ENCODE results near the gene TPI1. TPM values are rescaled to one million over a fixed set of nuclear protein-coding genes. Genes with fewer than 3 reads are reported as not detected.

TPI1 gene
- total RNA-seq, 2 donors from 2014 or later = 805 to 1,294 TPM

- Histone ChIP-seq H3K9me3 (ENCODE audit: control insufficient read depth, low read length) (no peaks in the 10 kb centered on the region), H3K27me3 (ENCODE audit: control insufficient read depth, insufficient read depth, low read length, poor library complexity, severe bottlenecking) (no peaks in the 10 kb centered on the region), H3K9ac (ENCODE audit: extremely low read depth, low read length, poor library complexity, severe bottlenecking) (no peak overlapping the region), H3K4me3 (ENCODE audit: low read length) (no peak overlapping the region), H3K4me1 (ENCODE audit: control insufficient read depth, insufficient read depth, low read length) (peaks cover 4% of the 10 kb centered on the region), H3K36me3 (ENCODE audit: control insufficient read depth, insufficient read depth, low read length) (peaks cover 53% of the 10 kb centered on the region), H3K27ac (ENCODE audit: low read depth, low read length) (no peak overlapping the region)
- Mint-ChIP-seq H3K9me3 (no peaks in the 10 kb centered on the region), H3K4me3 (no peak overlapping the region), H3K27me3 (ENCODE audit: insufficient read depth) (peaks cover 13% of the 10 kb centered on the region), H3K4me1 (peaks cover 36% of the 10 kb centered on the region), H3K27ac (no peak overlapping the region), H3K36me3 (ENCODE audit: low read depth) (peaks cover 53% of the 10 kb centered on the region)
- TF ChIP-seq CTCF (conservative IDR thresholded peaks at IDR 0.05) = no peak
- no peak for DNase-seq
- 93 to 94% methylated on average over 7 to 16 of the region's 16 CpGs for WGBS, 2 experiments (ENCODE audit: insufficient coverage in 1 of 2, insufficient read length in 1 of 2)
These were observed 28.5 kb upstream of the TPI1 start for GRCh38 chr12:6838854-6839253.

DNA sequence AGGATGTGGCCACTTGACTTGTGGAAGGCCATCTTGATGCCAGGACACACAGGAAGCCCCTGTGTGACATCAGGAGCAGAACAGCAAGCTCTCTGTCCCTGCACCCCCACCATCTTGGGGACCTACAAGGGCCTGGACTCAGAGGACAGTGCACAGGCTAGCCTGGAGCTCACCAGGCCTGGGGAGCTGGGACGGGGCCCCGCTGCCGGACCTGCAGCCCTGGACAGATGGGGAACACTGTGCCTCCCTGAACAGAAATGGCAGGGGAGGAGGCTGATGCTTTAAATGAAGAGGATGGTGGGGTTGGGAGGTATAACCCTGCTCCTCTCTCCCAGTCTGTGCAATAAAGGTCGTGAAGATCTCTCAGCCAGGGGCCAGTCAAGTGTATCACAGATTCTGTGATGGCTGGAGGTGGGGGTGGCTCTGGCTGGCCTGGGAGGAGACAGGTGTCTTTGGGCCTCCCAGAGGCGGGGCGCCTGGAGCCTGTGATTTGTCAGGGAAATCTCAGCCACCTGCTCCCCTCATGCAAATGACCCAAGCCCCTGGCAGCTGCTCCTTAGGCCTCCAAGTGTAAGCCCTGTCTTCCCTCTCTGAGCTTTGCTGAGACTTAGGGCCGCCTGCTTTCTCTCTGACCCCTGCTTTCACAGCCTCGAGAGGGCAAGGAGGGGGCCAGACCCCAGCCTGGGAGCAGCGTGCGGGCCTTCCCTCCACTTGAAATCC is 27.7 kb upstream of the TPI1 start:
- no peaks in the 10 kb centered on the region for H3K9me3 Mint-ChIP-seq

GRCh38 chr12:6840330-6840729 is 27.0 kb upstream of the TPI1 start:
- peaks cover 4% of the 10 kb centered on the region for H3K4me1 ChIP-seq (ENCODE audit: control insufficient read depth, insufficient read depth, low read length)
- peaks cover 54% of the 10 kb centered on the region for H3K36me3 Mint-ChIP-seq (ENCODE audit: low read depth)
- peak overlapping the region; percentile 15 for H3K27ac Mint-ChIP-seq
- DNase-seq = no peak
- no peaks in the 10 kb centered on the region for H3K9me3 Mint-ChIP-seq
- H3K4me3 Mint-ChIP-seq = no peak overlapping the region
- no peak overlapping the region for H3K9ac ChIP-seq (ENCODE audit: extremely low read depth, low read length, poor library complexity, severe bottlenecking)
- TF ChIP-seq CTCF (conservative IDR thresholded peaks at IDR 0.05) = no peak
- peaks cover 36% of the 10 kb centered on the region for H3K4me1 Mint-ChIP-seq
- H3K27me3 Mint-ChIP-seq (ENCODE audit: insufficient read depth) = peaks cover 13% of the 10 kb centered on the region
- no peaks in the 10 kb centered on the region for H3K27me3 ChIP-seq (ENCODE audit: control insufficient read depth, insufficient read depth, low read length, poor library complexity, severe bottlenecking)
- peak overlapping the region; percentile 80 for H3K27ac ChIP-seq (ENCODE audit: low read depth, low read length)
- 93% methylated on average over 1 of the region's 1 CpG; no CpG with 5 or more reads in 1 of the 2 experiments for WGBS, 2 experiments (ENCODE audit: insufficient coverage in 1 of 2, insufficient read length in 1 of 2)
- H3K9me3 ChIP-seq (ENCODE audit: control insufficient read depth, low read length) = no peaks in the 10 kb centered on the region
- peaks cover 60% of the 10 kb centered on the region for H3K36me3 ChIP-seq (ENCODE audit: control insufficient read depth, insufficient read depth, low read length)
- no peak overlapping the region for H3K4me3 ChIP-seq (ENCODE audit: low read length)

More for the DNA sequence above, 27.7 kb upstream of the TPI1 start:
- peaks cover 36% of the 10 kb centered on the region for H3K4me1 Mint-ChIP-seq
- H3K9me3 ChIP-seq (ENCODE audit: control insufficient read depth, low read length) = no peaks in the 10 kb centered on the region
- no peaks in the 10 kb centered on the region for H3K27me3 ChIP-seq (ENCODE audit: control insufficient read depth, insufficient read depth, low read length, poor library complexity, severe bottlenecking)
- WGBS, 2 experiments (ENCODE audit: insufficient coverage in 1 of 2, insufficient read length in 1 of 2) = 79 to 83% methylated on average over 3 to 10 of the region's 10 CpGs
- H3K36me3 Mint-ChIP-seq (ENCODE audit: low read depth) = peaks cover 51% of the 10 kb centered on the region
- peak overlapping the region; percentile 80 for H3K27ac ChIP-seq (ENCODE audit: low read depth, low read length)
- TF ChIP-seq CTCF (conservative IDR thresholded peaks at IDR 0.05) = no peak
- H3K27me3 Mint-ChIP-seq (ENCODE audit: insufficient read depth) = peaks cover 13% of the 10 kb centered on the region
- H3K4me1 ChIP-seq (ENCODE audit: control insufficient read depth, insufficient read depth, low read length) = peaks cover 4% of the 10 kb centered on the region
- peaks cover 53% of the 10 kb centered on the region for H3K36me3 ChIP-seq (ENCODE audit: control insufficient read depth, insufficient read depth, low read length)
- no peak overlapping the region for H3K4me3 ChIP-seq (ENCODE audit: low read length)
- H3K9ac ChIP-seq (ENCODE audit: extremely low read depth, low read length, poor library complexity, severe bottlenecking) = no peak overlapping the region
- DNase-seq = peak; percentile 87
- H3K27ac Mint-ChIP-seq = peak overlapping the region; percentile 15
- no peak overlapping the region for H3K4me3 Mint-ChIP-seq
